Measurements from ENCODE around the gene RGS3.

GRCh38 chr9:113452113-113452605 lies 11.4 kb upstream of the RGS3 start:
- TF ChIP-seq CTCF (IDR thresholded peaks at IDR 0.05), result no peak
- no peak for TF ChIP-seq POLR2A (IDR thresholded peaks at IDR 0.05)
- TF ChIP-seq EP300 (IDR thresholded peaks at IDR 0.05), result no peak
- no peak for TF ChIP-seq POLR2AphosphoS5 (IDR thresholded peaks at IDR 0.05)
